CD14-positive monocyte (primary cell): ENCODE results near the gene RARB. TPM values are rescaled to one million over a fixed set of nuclear protein-coding genes. Genes with fewer than 3 reads are reported as not detected.

ENCODE experiments used
- DNase-seq, 3 donors: peaks; one replicate each; pipeline ENCODE4 v3.0.0-alpha.2; 2011 to 2022
- H2AFZ ChIP-seq: 2 replicates; pipeline ENCODE4 v1.6.0; 2012; ENCODE audit warnings: mild to moderate bottlenecking, low read depth, low read length, inconsistent platforms; ENCODE audit not compliant: insufficient read depth, poor library complexity, severe bottlenecking
- H3K27ac ChIP-seq, 2 donors: 1 replicate in 1 of 2; 2 replicates in 1 of 2; pipeline ENCODE4 v1.5.1; 2012 to 2013; ENCODE audit warnings: low read length in 2 of 2, control low read depth in 1 of 2, inconsistent platforms in 1 of 2, low read depth in 1 of 2, mild to moderate bottlenecking in 1 of 2
- H3K27me3 ChIP-seq, 2 donors: one replicate each; pipeline versions ENCODE4 v1.6.0 to v1.6.1; 2011 to 2013; ENCODE audit warnings: low read length in 2 of 2; ENCODE audit not compliant: control insufficient read depth in 2 of 2, insufficient read depth in 2 of 2
- H3K36me3 ChIP-seq, 2 donors: replicated peaks in 1 of 2; 1 replicate in 1 of 2; 2 replicates in 1 of 2; pipeline versions ENCODE4 v1.5.1 to v1.6.1; 2012 to 2013; ENCODE audit warnings: low read length in 2 of 2, control low read depth in 1 of 2, inconsistent platforms in 1 of 2, mild to moderate bottlenecking in 1 of 2; ENCODE audit not compliant: insufficient read depth in 2 of 2, control insufficient read depth in 1 of 2
- H3K4me1 ChIP-seq, 2 donors: 1 replicate in 1 of 2; 2 replicates in 1 of 2; pipeline versions ENCODE4 v1.5.1 to v1.6.1; 2012 to 2013; ENCODE audit warnings: low read length in 2 of 2, control low read depth in 1 of 2, inconsistent platforms in 1 of 2, mild to moderate bottlenecking in 1 of 2, moderate library complexity in 1 of 2; ENCODE audit not compliant: insufficient read depth in 2 of 2, control insufficient read depth in 1 of 2
- H3K4me2 ChIP-seq: replicated peaks from 2 replicates; pipeline ENCODE3; 2012; ENCODE audit warnings: low read length, moderate library complexity, mild to moderate bottlenecking; ENCODE audit not compliant: poor library complexity, severe bottlenecking; ENCODE audit errors: extremely low read depth
- H3K4me3 ChIP-seq, 3 experiments: fragments of 200-600 bp in 1 of 3; sonication (generic) in 1 of 3; replicated peaks in 1 of 3; 1 replicate in 2 of 3; 2 replicates in 1 of 3; pipeline ENCODE4 v1.5.1; 2011 to 2013; ENCODE audit warnings: low read length in 3 of 3, mild to moderate bottlenecking in 3 of 3, control low read depth in 2 of 3, low read depth in 2 of 3, inconsistent platforms in 1 of 3, moderate library complexity in 1 of 3
- H3K79me2 ChIP-seq: 2 replicates; pipeline ENCODE4 v1.6.0; 2012; ENCODE audit warnings: mild to moderate bottlenecking, control low read depth, inconsistent platforms, low read length, moderate library complexity; ENCODE audit not compliant: insufficient read depth
- H3K9ac ChIP-seq: 2 replicates; pipeline ENCODE4 v1.6.0; 2017; ENCODE audit warnings: low read length, mild to moderate bottlenecking; ENCODE audit not compliant: insufficient read depth, poor library complexity, severe bottlenecking
- H3K9me3 ChIP-seq, 2 donors: replicated peaks in 1 of 2; 1 replicate in 1 of 2; 2 replicates in 1 of 2; pipeline versions ENCODE4 v1.5.1 to v1.6.1; 2012 to 2013; ENCODE audit warnings: low read length in 2 of 2, control low read depth in 1 of 2; ENCODE audit not compliant: control insufficient read depth in 1 of 2, insufficient read depth in 1 of 2
- H4K20me1 ChIP-seq: 2 replicates; pipeline ENCODE4 v1.6.0; 2012; ENCODE audit warnings: mild to moderate bottlenecking, low read length, control low read depth, moderate library complexity; ENCODE audit not compliant: insufficient read depth
- H3K27ac Mint-ChIP-seq, 7 donors: one replicate each; pipeline ENCODE4 v1.8.0; 2020; ENCODE audit warnings: mild to moderate bottlenecking in 7 of 7, mixed read lengths in 7 of 7, moderate library complexity in 6 of 7, inconsistent platforms in 2 of 7
- H3K27me3 Mint-ChIP-seq, 3 donors: one replicate each; pipeline ENCODE4 v1.8.0; 2021 to 2022; ENCODE audit warnings: low read depth in 3 of 3, mild to moderate bottlenecking in 3 of 3, mixed read lengths in 3 of 3, moderate library complexity in 3 of 3, inconsistent platforms in 1 of 3
- H3K36me3 Mint-ChIP-seq, 2 donors: one replicate each; pipeline ENCODE4 v1.8.0; 2020; ENCODE audit warnings: mixed read lengths in 2 of 2, inconsistent platforms in 1 of 2, mild to moderate bottlenecking in 1 of 2
- H3K4me1 Mint-ChIP-seq: one replicate; pipeline ENCODE4 v1.8.0; 2020; ENCODE audit warnings: mild to moderate bottlenecking, mixed read lengths
- H3K4me3 Mint-ChIP-seq, 2 donors: one replicate each; pipeline ENCODE4 v1.8.0; 2020; ENCODE audit warnings: mild to moderate bottlenecking in 2 of 2, mixed read lengths in 2 of 2, moderate library complexity in 1 of 2
- H3K9me3 Mint-ChIP-seq, 7 donors: one replicate each; pipeline ENCODE4 v1.8.0; 2020 to 2022; ENCODE audit warnings: mixed read lengths in 7 of 7, mild to moderate bottlenecking in 6 of 7, moderate library complexity in 6 of 7, inconsistent platforms in 2 of 7
- CTCF ChIP-seq: fragments of 200-600 bp; IDR thresholded peaks from one replicate; pipeline ENCODE4 v1.8.0; 2022; ENCODE audit warnings: antibody characterized with exemption, mild to moderate bottlenecking
- WGBS: methylation state at CpG from one replicate; pipeline ENCODE4 v1.1.5; 2013; ENCODE audit warnings: missing lambda C conversion rate; ENCODE audit not compliant: insufficient coverage; 5-methylcytosine and 5-hydroxymethylcytosine counted together
- intact Hi-C, 2 donors: fragments of 100-400 bp; cut with micrococcal nuclease; formaldehyde crosslinking; loops; one replicate each; pipeline versions ENCODE4 v1.15.0 to v1.15.1; 2023
- polyA plus RNA-seq, 3 donors: library from polyadenylated mRNA; depleted of rRNA in 1 of 3; unstranded in 2 of 3; stranded (reverse) in 1 of 3; fragments of 300-500 nt in 2 of 3; fragments of >200 nt in 1 of 3; fragmentation: Illumina TruSeq in 2 of 3; gene quantifications; 1 replicate in 2 of 3; 2 replicates in 1 of 3; pipeline ENCODE4 v1.2.3, GENCODE V29; 2012 to 2021

Gene RARB
- polyA plus RNA-seq, 3 donors: not detected

- H3K79me2 ChIP-seq: no peaks in the 10 kb centered on the region
- no peaks in the 10 kb centered on the region for H3K27me3 ChIP-seq
- no peaks in the 10 kb centered on the region for H3K36me3 ChIP-seq
- H3K9ac ChIP-seq: no peak overlapping the region
- intact Hi-C loops: no loop called here
- H3K27ac ChIP-seq: no peak overlapping the region
- Mint-ChIP-seq H3K27ac (no peak overlapping the region), H3K9me3 (peaks cover 0 to 12% (median 2%) of the 10 kb centered on the region in 7 donors), H3K36me3 (no peaks in the 10 kb centered on the region), H3K27me3 (peaks cover 0 to 1% (median under 1%) of the 10 kb centered on the region in 3 donors), H3K4me1 (no peaks in the 10 kb centered on the region), H3K4me3 (no peak overlapping the region)
- no peaks in the 10 kb centered on the region for H4K20me1 ChIP-seq
- no peak for TF ChIP-seq CTCF
- no peak overlapping the region for H3K4me3 ChIP-seq
- no peak overlapping the region for H2AFZ ChIP-seq
- no peaks in the 10 kb centered on the region for H3K4me1 ChIP-seq
- H3K9me3 ChIP-seq: peaks cover 0 to 5% of the 10 kb centered on the region in 2 donors
- DNase-seq: no peak
- H3K4me2 ChIP-seq: no peak overlapping the region
Measured at GRCh38 chr3:25412269-25412668, 15.8 kb upstream of the RARB start.

- H3K36me3 Mint-ChIP-seq: no peaks in the 10 kb centered on the region
- H3K9me3 ChIP-seq: peaks cover 0 to 5% of the 10 kb centered on the region in 2 donors
- no peaks in the 10 kb centered on the region for H3K36me3 ChIP-seq
- H3K4me2 ChIP-seq: no peak overlapping the region
- no peaks in the 10 kb centered on the region for H3K4me1 ChIP-seq
- TF ChIP-seq CTCF: no peak
- no peak overlapping the region for H3K9ac ChIP-seq
- no peak overlapping the region for H3K4me3 Mint-ChIP-seq
- H4K20me1 ChIP-seq: no peaks in the 10 kb centered on the region
- H3K79me2 ChIP-seq: no peaks in the 10 kb centered on the region
- intact Hi-C loops: no loop called here
- H3K27ac ChIP-seq: no peak overlapping the region
- no peaks in the 10 kb centered on the region for H3K27me3 ChIP-seq
- H3K27ac Mint-ChIP-seq: no peak overlapping the region
- H3K4me3 ChIP-seq: no peak overlapping the region
- peaks cover 0 to 12% (median 3%) of the 10 kb centered on the region in 7 donors for H3K9me3 Mint-ChIP-seq
- WGBS: 96% methylated on average over 3 of the region's 6 CpGs
- no peaks in the 10 kb centered on the region for H3K4me1 Mint-ChIP-seq
- no peak overlapping the region for H2AFZ ChIP-seq
- H3K27me3 Mint-ChIP-seq: peaks cover 0 to 4% (median 3%) of the 10 kb centered on the region in 3 donors
- no peak for DNase-seq
Measured at GRCh38 chr3:25416176-25416575, 11.9 kb upstream of the RARB start.
